GM23248 (cell line): ENCODE data around the gene GCNT2. TPM values are rescaled to one million over a fixed set of nuclear protein-coding genes. Genes with fewer than 3 reads are reported as not detected.

ENCODE experiments used
- DNase-seq: peaks from one replicate; pipeline ENCODE4 v3.0.0-alpha.2; 2015
- H2AFZ ChIP-seq: fragments of 200-600 bp; sonication (generic); 2 replicates; pipeline ENCODE4 v1.6.1; 2016; ENCODE audit warnings: antibody characterized with exemption
- H3F3A ChIP-seq: fragments of 200-600 bp; sonication (generic); 2 replicates; pipeline ENCODE4 v1.6.1; 2016; ENCODE audit warnings: mild to moderate bottlenecking, antibody characterized with exemption, mixed run types; ENCODE audit not compliant: insufficient read depth
- H3K27ac ChIP-seq: fragments of 200-600 bp; sonication (generic); 2 replicates; pipeline ENCODE4 v1.5.1; 2016; ENCODE audit warnings: mild to moderate bottlenecking
- H3K27me3 ChIP-seq: fragments of 200-600 bp; sonication (generic); replicated peaks from 2 replicates; pipeline ENCODE4 v1.6.1; 2016; ENCODE audit warnings: mild to moderate bottlenecking; ENCODE audit not compliant: insufficient read depth
- H3K36me3 ChIP-seq: fragments of 200-600 bp; sonication (generic); 2 replicates; pipeline ENCODE4 v1.6.1; 2016; ENCODE audit warnings: low read depth, mild to moderate bottlenecking
- H3K4me1 ChIP-seq: fragments of 200-600 bp; sonication (generic); 2 replicates; pipeline ENCODE4 v1.6.1; 2016; ENCODE audit warnings: mild to moderate bottlenecking; ENCODE audit not compliant: insufficient read depth
- H3K4me2 ChIP-seq: fragments of 200-600 bp; sonication (generic); one replicate; pipeline ENCODE4 v1.6.1; 2016; ENCODE audit warnings: mild to moderate bottlenecking; ENCODE audit not compliant: unreplicated experiment
- H3K4me3 ChIP-seq: fragments of 200-600 bp; sonication (generic); 2 replicates; pipeline ENCODE4 v1.5.1; 2016; ENCODE audit warnings: mild to moderate bottlenecking
- H3K79me2 ChIP-seq: fragments of 200-600 bp; sonication (generic); 2 replicates; pipeline ENCODE4 v1.6.1; 2016; ENCODE audit warnings: mild to moderate bottlenecking; ENCODE audit not compliant: insufficient read depth
- H3K9ac ChIP-seq: fragments of 200-600 bp; sonication (generic); 2 replicates; pipeline ENCODE4 v1.6.1; 2016; ENCODE audit warnings: mild to moderate bottlenecking
- H3K9me2 ChIP-seq: fragments of 200-600 bp; sonication (generic); 2 replicates; pipeline ENCODE4 v1.6.1; 2016; ENCODE audit warnings: mixed run types, mild to moderate bottlenecking, moderate library complexity; ENCODE audit not compliant: insufficient read depth
- H3K9me3 ChIP-seq: fragments of 200-600 bp; sonication (generic); one replicate; pipeline ENCODE4 v1.6.1; 2017; ENCODE audit warnings: low read depth
- H4K20me1 ChIP-seq: fragments of 200-600 bp; sonication (generic); 2 replicates; pipeline ENCODE4 v1.6.0; 2016; ENCODE audit not compliant: insufficient read depth
- EZH2 ChIP-seq: fragments of 200-600 bp; sonication (generic); IDR thresholded peaks from 2 replicates; pipeline ENCODE4 v1.6.1; 2018; ENCODE audit warnings: antibody characterized with exemption, mild to moderate bottlenecking; ENCODE audit not compliant: insufficient read depth, poor library complexity, severe bottlenecking
- EZH2phosphoT487 ChIP-seq: fragments of 200-600 bp; sonication (generic); IDR thresholded peaks from 2 replicates; pipeline ENCODE4 v1.6.1; 2018; ENCODE audit warnings: antibody characterized with exemption, moderate library complexity, mild to moderate bottlenecking, low read depth; ENCODE audit not compliant: insufficient read depth
- whole genome bisulfite sequencing, 2 experiments: methylation state at CpG; one replicate each; pipeline ENCODE4 v1.1.6; 2015 to 2017; ENCODE audit warnings: low lambda C conversion rate in 2 of 2, low coverage in 1 of 2; ENCODE audit errors: missing lambda C conversion rate in 2 of 2; 5-methylcytosine and 5-hydroxymethylcytosine counted together
- in situ Hi-C: fragments of 300-500 bp; cut with MboI; formaldehyde crosslinking; loops from 2 replicates; pipeline ENCODE4 v1.15.0; 2020
- polyA plus RNA-seq: library from polyadenylated mRNA; unstranded; fragments of >200 nt; fragmentation: Nextera tagmentation; extraction: Ambion mirVana; gene quantifications from 2 replicates; pipeline ENCODE4 v1.2.1, GENCODE V29; 2016
- total RNA-seq: library from RNA; depleted of rRNA; stranded (reverse); fragments of >200 nt; shearing (Covaris generic); gene quantifications from 2 replicates; pipeline ENCODE4 v1.2.3, GENCODE V29; 2014

The GCNT2 gene
- total and polyA plus RNA-seq, 2 experiments from 2014 or later: not detected

GRCh38 chr6:10586302-10586701 is 65.2 kb downstream of the GCNT2 start:
- Histone ChIP-seq H3K4me1 (no peaks in the 10 kb centered on the region), H3K27me3 (no peaks in the 10 kb centered on the region; the same call in 1 of the 2 replicates), H3K36me3 (no peaks in the 10 kb centered on the region), H3F3A (no peaks in the 10 kb centered on the region), H3K9me2 (no peaks in the 10 kb centered on the region), H3K4me2 (no peak overlapping the region), H4K20me1 (no peaks in the 10 kb centered on the region), H2AFZ (no peak overlapping the region), H3K27ac (no peak overlapping the region), H3K9ac (no peak overlapping the region), H3K9me3 (no peaks in the 10 kb centered on the region), H3K79me2 (no peaks in the 10 kb centered on the region), H3K4me3 (no peak overlapping the region)
- no peak for DNase-seq
- in situ Hi-C loops: no loop called here
- WGBS, 2 experiments: 7 to 12% methylated on average over 5 of the region's 5 CpGs
- no peak for TF ChIP-seq EZH2
- TF ChIP-seq EZH2phosphoT487: no peak

GRCh38 chr6:10587656-10588406 is 66.7 kb downstream of the GCNT2 start:
- H3K27ac ChIP-seq: no peak overlapping the region
- H3K4me2 ChIP-seq: no peak overlapping the region
- H3F3A ChIP-seq: no peaks in the 10 kb centered on the region
- H3K4me3 ChIP-seq: no peak overlapping the region
- H3K27me3 ChIP-seq: no peaks in the 10 kb centered on the region; the same call in 1 of the 2 replicates
- no peaks in the 10 kb centered on the region for H3K9me3 ChIP-seq
- in situ Hi-C loops: no loop called here
- TF ChIP-seq EZH2phosphoT487 (no peak), EZH2 (no peak)
- WGBS, 2 experiments: 46 to 48% methylated on average over 14 of the region's 14 CpGs
- no peaks in the 10 kb centered on the region for H3K4me1 ChIP-seq
- no peaks in the 10 kb centered on the region for H4K20me1 ChIP-seq
- no peaks in the 10 kb centered on the region for H3K79me2 ChIP-seq
- no peak for DNase-seq
- no peak overlapping the region for H2AFZ ChIP-seq
- H3K9ac ChIP-seq: no peak overlapping the region
- no peaks in the 10 kb centered on the region for H3K36me3 ChIP-seq
- H3K9me2 ChIP-seq: no peaks in the 10 kb centered on the region

- H3K79me2 ChIP-seq: no peaks in the 10 kb centered on the region
- TF ChIP-seq EZH2phosphoT487 (no peak), EZH2 (no peak)
- H4K20me1 ChIP-seq: no peaks in the 10 kb centered on the region
- no peaks in the 10 kb centered on the region for H3K9me3 ChIP-seq
- H3K4me2 ChIP-seq: no peak overlapping the region
- 74 to 81% methylated on average over 4 to 7 of the region's 7 CpGs for WGBS, 2 experiments
- no peaks in the 10 kb centered on the region for H3K4me1 ChIP-seq
- H3K27me3 ChIP-seq: no peaks in the 10 kb centered on the region; the same call in 1 of the 2 replicates
- no peaks in the 10 kb centered on the region for H3K36me3 ChIP-seq
- H3K9me2 ChIP-seq: no peaks in the 10 kb centered on the region
- no peak overlapping the region for H3K9ac ChIP-seq
- no peak for DNase-seq
- no peak overlapping the region for H3K4me3 ChIP-seq
- H2AFZ ChIP-seq: no peak overlapping the region
- in situ Hi-C loops: no loop called here
- no peak overlapping the region for H3K27ac ChIP-seq
- H3F3A ChIP-seq: no peaks in the 10 kb centered on the region
Observed at GRCh38 chr6:10588562-10589428, 67.6 kb downstream of the GCNT2 start.

GRCh38 chr6:10589429-10589727 is 68.2 kb downstream of the GCNT2 start:
- Histone ChIP-seq H3K27ac (no peak overlapping the region), H3K4me3 (no peak overlapping the region), H3F3A (no peaks in the 10 kb centered on the region), H3K4me2 (no peak overlapping the region), H3K27me3 (no peaks in the 10 kb centered on the region; the same call in 1 of the 2 replicates), H3K9me3 (no peaks in the 10 kb centered on the region), H3K4me1 (no peaks in the 10 kb centered on the region), H4K20me1 (no peaks in the 10 kb centered on the region), H3K9me2 (no peaks in the 10 kb centered on the region), H3K9ac (no peak overlapping the region), H2AFZ (no peak overlapping the region), H3K36me3 (no peaks in the 10 kb centered on the region), H3K79me2 (no peaks in the 10 kb centered on the region)
- no peak for DNase-seq
- in situ Hi-C loops: no loop called here
- WGBS, 2 experiments: 73 to 74% methylated on average over 2 of the region's 2 CpGs
- no peak for TF ChIP-seq EZH2phosphoT487
- no peak for TF ChIP-seq EZH2
